Breast epithelium (tissue), 4 donors: ENCODE results near the gene ATRNL1. TPM values are rescaled to one million over a fixed set of nuclear protein-coding genes. Genes with fewer than 3 reads are reported as not detected.

Experiments used
- DNase-seq, 2 donors: peaks; one replicate each; pipeline ENCODE4 v3.0.0-alpha.2; 2019; ENCODE audit warnings: low spot score in 2 of 2
- H3K27ac ChIP-seq, 2 donors: fragments of 200-600 bp; sonication (generic) in 1 of 2; one replicate each; pipeline ENCODE4 v1.5.1; 2016 to 2019; ENCODE audit warnings: mild to moderate bottlenecking in 1 of 2
- H3K27me3 ChIP-seq, 2 donors: fragments of 200-600 bp; sonication (generic) in 1 of 2; one replicate each; pipeline versions ENCODE4 v1.5.1 to v1.6.0; 2017 to 2019; ENCODE audit warnings: control low read depth in 1 of 2, mild to moderate bottlenecking in 1 of 2
- H3K36me3 ChIP-seq: fragments of 200-600 bp; one replicate; pipeline ENCODE4 v1.5.1; 2019
- H3K4me1 ChIP-seq, 2 donors: fragments of 200-600 bp; sonication (generic); one replicate each; pipeline ENCODE4 v1.5.1; 2016 to 2019; ENCODE audit warnings: control low read depth in 1 of 2
- H3K4me3 ChIP-seq, 3 donors: fragments of 200-600 bp; sonication (generic); 1 replicate in 2 of 3; 2 replicates in 1 of 3; pipeline ENCODE4 v1.5.1; 2016 to 2019; ENCODE audit warnings: mild to moderate bottlenecking in 3 of 3, moderate library complexity in 2 of 3
- H3K9me3 ChIP-seq, 2 donors: fragments of 200-600 bp; sonication (generic) in 1 of 2; one replicate each; pipeline ENCODE4 v1.5.1; 2016 to 2019; ENCODE audit warnings: control low read depth in 1 of 2
- POLR2A ChIP-seq: fragments of 450-650 bp; IDR thresholded peaks from one replicate; pipeline ENCODE4 v1.6.1; 2016; ENCODE audit warnings: antibody characterized with exemption, mild to moderate bottlenecking, moderate library complexity
- POLR2AphosphoS5 ChIP-seq, 3 donors: sonication (generic); formaldehyde crosslinking; IDR thresholded peaks; one replicate each; pipeline ENCODE4 v1.6.1; 2017; ENCODE audit warnings: antibody characterized with exemption in 3 of 3
- intact Hi-C: fragments of 100-400 bp; cut with DNase I; formaldehyde crosslinking; loops from one replicate; pipeline ENCODE4 v1.15.1; 2023; ENCODE audit warnings: low total_unique reads
- total RNA-seq, 3 donors: library from RNA; depleted of rRNA; stranded (reverse); fragments of >200 nt; gene quantifications; one replicate each; pipeline ENCODE4 v1.1.0, GENCODE V29; 2016
- TF ChIP-seq, protein P1 (sequence below), 3 donors: fragments of 450-650 bp; IDR thresholded peaks; one replicate each; pipeline ENCODE4 v1.5.1; 2016 to 2017; ENCODE audit warnings: antibody characterized with exemption in 3 of 3, mild to moderate bottlenecking in 3 of 3, moderate library complexity in 3 of 3

ATRNL1 gene
- total RNA-seq, 3 donors from 2014 or later = 0.16 to 11.4 (median 2.9) TPM

DNA sequence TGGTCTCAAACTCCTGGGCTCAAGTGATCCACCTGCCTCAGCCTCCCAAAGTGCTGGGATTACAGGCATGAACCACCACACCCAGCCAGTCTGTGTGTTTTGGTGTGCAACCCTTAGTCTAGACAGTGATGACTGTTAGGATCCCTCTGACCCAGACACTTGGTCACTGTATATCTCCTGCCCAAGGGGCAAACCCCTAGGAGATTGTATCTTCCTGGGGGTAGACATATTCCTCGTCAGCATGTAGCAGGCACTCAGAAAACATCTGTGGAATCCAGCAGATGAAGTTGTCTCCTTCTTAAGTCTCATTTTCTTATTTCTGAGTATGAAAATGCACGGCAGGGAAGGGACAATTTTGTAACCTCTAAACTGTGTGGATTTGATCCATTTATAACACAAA is 887.3 kb downstream of the ATRNL1 start:
- DNase-seq = no peak
- H3K4me3 ChIP-seq = no peak overlapping the region

DNA sequence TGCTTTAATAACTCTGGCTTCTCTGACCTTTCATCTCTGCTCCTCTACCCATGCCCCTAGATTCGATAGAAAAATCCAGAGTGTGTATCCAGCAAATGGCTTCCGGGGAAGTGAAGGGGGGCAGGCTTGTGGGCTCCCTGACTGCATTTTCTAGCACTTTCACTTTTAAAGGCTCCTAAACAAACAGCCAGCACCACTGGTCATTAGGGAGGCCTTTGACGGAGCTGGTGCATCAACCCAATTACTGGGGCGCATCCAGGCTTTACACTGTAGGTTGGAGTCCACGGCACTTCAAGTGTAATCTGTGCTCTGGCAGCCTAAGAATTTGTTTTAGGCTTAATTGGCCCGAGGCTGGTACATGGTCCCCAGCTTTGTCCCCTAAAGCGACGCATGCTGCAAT is 887.9 kb downstream of the ATRNL1 start:
- Histone ChIP-seq H3K9me3 (peaks cover 0 to 7% of the 10 kb centered on the region in 2 donors), H3K4me3 (no peak overlapping the region), H3K27ac (no peak overlapping the region), H3K36me3 (no peaks in the 10 kb centered on the region), H3K27me3 (no peaks in the 10 kb centered on the region), H3K4me1 (no peaks in the 10 kb centered on the region)
- intact Hi-C loops = loop anchor here (1.0 kb wide), 1 partner anchor 20 kb away; no protein-coding TSS in a partner anchor
- TF ChIP-seq POLR2A (no peak), POLR2AphosphoS5 (IDR thresholded peaks at IDR 0.05) (no peak)
- TF ChIP-seq, protein P1, sequence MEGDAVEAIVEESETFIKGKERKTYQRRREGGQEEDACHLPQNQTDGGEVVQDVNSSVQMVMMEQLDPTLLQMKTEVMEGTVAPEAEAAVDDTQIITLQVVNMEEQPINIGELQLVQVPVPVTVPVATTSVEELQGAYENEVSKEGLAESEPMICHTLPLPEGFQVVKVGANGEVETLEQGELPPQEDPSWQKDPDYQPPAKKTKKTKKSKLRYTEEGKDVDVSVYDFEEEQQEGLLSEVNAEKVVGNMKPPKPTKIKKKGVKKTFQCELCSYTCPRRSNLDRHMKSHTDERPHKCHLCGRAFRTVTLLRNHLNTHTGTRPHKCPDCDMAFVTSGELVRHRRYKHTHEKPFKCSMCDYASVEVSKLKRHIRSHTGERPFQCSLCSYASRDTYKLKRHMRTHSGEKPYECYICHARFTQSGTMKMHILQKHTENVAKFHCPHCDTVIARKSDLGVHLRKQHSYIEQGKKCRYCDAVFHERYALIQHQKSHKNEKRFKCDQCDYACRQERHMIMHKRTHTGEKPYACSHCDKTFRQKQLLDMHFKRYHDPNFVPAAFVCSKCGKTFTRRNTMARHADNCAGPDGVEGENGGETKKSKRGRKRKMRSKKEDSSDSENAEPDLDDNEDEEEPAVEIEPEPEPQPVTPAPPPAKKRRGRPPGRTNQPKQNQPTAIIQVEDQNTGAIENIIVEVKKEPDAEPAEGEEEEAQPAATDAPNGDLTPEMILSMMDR (IDR thresholded peaks at IDR 0.05) = no peak
- DNase-seq = no peak

More for the DNA sequence above, 887.3 kb downstream of the ATRNL1 start:
- Histone ChIP-seq H3K27ac (no peak overlapping the region), H3K4me1 (no peaks in the 10 kb centered on the region), H3K27me3 (no peaks in the 10 kb centered on the region), H3K9me3 (peaks cover 0 to 7% of the 10 kb centered on the region in 2 donors), H3K36me3 (no peaks in the 10 kb centered on the region)
- intact Hi-C loops = no loop called here
- TF ChIP-seq POLR2A (no peak), POLR2AphosphoS5 (IDR thresholded peaks at IDR 0.05) (no peak)
- TF ChIP-seq, protein P1 (IDR thresholded peaks at IDR 0.05) = no peak

DNA sequence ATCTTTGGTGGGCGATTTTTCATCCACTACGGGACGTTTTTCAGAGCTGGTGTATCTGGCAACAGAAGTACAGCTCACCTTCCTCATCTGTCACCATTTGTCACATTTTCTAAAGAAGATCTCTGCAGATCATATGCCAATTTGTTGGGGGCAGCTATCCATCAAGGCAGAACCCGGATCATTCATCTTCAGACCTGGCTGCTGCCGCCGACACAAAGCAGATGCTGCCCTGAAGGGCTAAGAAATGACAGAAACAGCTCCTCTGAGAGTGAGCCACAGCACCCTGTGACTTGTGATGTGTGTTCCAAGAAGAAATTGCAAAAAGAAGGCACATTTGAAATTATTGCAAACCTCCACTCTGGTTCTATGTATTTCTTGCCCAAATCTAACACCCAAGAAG is 888.9 kb downstream of the ATRNL1 start:
- H3K4me1 ChIP-seq = no peaks in the 10 kb centered on the region
- no peaks in the 10 kb centered on the region for H3K36me3 ChIP-seq
- H3K9me3 ChIP-seq = peaks cover 0 to 7% of the 10 kb centered on the region in 2 donors
- H3K27ac ChIP-seq = no peak overlapping the region
- no peak overlapping the region for H3K4me3 ChIP-seq
- H3K27me3 ChIP-seq = no peaks in the 10 kb centered on the region
- DNase-seq = no peak
- intact Hi-C loops = no loop called here
- no peak for TF ChIP-seq POLR2AphosphoS5 (IDR thresholded peaks at IDR 0.05)
- TF ChIP-seq POLR2A = no peak
- TF ChIP-seq, protein P1 (IDR thresholded peaks at IDR 0.05) = no peak

DNA sequence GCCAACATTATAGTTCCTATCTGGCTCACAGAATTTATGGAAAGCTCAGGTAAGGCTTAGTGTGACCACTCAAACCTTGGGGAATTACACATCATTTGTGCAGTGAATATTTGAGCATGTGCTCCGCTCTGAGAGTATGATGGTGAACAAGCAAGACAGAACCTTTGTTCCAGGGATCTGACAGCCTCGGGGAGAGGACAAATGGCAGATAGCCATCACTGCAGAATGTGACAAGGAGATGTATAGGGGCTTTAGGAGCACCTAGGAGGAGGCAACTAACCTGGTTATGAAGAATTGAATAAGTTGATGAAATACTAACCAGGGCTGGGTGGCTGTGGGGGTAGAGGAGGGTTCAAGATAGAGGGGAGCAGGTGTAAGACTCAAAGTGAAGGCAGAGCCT is 889.4 kb downstream of the ATRNL1 start:
- H3K4me1 ChIP-seq = no peaks in the 10 kb centered on the region
- no peak for DNase-seq
- H3K36me3 ChIP-seq = no peaks in the 10 kb centered on the region
- H3K4me3 ChIP-seq = no peak overlapping the region
- intact Hi-C loops = no loop called here
- no peak for TF ChIP-seq POLR2AphosphoS5 (IDR thresholded peaks at IDR 0.05)
- TF ChIP-seq, protein P1 (IDR thresholded peaks at IDR 0.05) = no peak
- no peak for TF ChIP-seq POLR2A
- H3K27ac ChIP-seq = no peak overlapping the region
- H3K27me3 ChIP-seq = no peaks in the 10 kb centered on the region
- H3K9me3 ChIP-seq = peaks cover 0 to 7% of the 10 kb centered on the region in 2 donors

DNA sequence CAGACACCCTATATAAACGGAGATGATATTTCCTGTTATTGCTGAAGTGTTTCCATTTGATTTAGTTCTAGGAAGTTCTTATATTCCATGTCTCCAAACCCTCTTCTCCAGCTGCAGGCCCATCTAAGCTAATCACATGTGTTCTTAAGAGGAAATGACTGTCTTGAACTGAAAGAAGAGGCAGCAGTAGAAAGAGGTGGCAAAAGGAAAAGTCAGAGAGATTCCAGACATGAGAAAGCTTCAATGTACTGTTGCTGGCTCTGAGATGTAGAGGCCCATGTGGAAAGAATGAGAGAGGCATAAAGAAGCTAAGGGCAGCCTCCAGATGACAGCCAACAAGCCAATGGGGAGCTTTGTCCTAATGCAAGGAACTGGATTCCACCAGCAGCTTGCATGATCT is 892.6 kb downstream of the ATRNL1 start:
- TF ChIP-seq POLR2A (no peak), POLR2AphosphoS5 (IDR thresholded peaks at IDR 0.05) (no peak)
- TF ChIP-seq, protein P1 (IDR thresholded peaks at IDR 0.05) = no peak
- intact Hi-C loops = no loop called here
- Histone ChIP-seq H3K27ac (no peak overlapping the region), H3K4me3 (no peak overlapping the region), H3K4me1 (no peaks in the 10 kb centered on the region), H3K36me3 (no peaks in the 10 kb centered on the region), H3K27me3 (no peaks in the 10 kb centered on the region), H3K9me3 (peaks cover 0 to 7% of the 10 kb centered on the region in 2 donors)
- DNase-seq = no peak
